Cortex of kidney (tissue), 1 donor: ENCODE results near the gene PATJ.
"Not testable (repeated sequence)": the region's sequence is repeated elsewhere in the genome, so short reads cannot be mapped to it uniquely, and the experiment has no call there.

ENCODE experiments used
- DNase-seq: peaks from one replicate; lab custom pipeline; 2025; lab: John Stamatoyannopoulos, UW

PATJ gene

GRCh38 chr1:61951731-61952580 lies 209.7 kb downstream of the PATJ start:
- DNase-seq: no peak

GRCh38 chr1:61952675-61953074 lies 210.4 kb downstream of the PATJ start:
- DNase-seq: no peak

GRCh38 chr1:61953076-61953789 lies 211.0 kb downstream of the PATJ start:
- DNase-seq: no peak

GRCh38 chr1:61953790-61954150 lies 211.5 kb downstream of the PATJ start:
- DNase-seq: no peak

GRCh38 chr1:61955261-61955660 lies 213.0 kb downstream of the PATJ start:
- no peak for DNase-seq

- DNase-seq: no peak
Observed at GRCh38 chr1:61956016-61956645, 213.9 kb downstream of the PATJ start.

- no peak for DNase-seq
Observed at GRCh38 chr1:61956784-61957183, 214.5 kb downstream of the PATJ start.

- no peak for DNase-seq
Observed at GRCh38 chr1:61961009-61961408, 218.7 kb downstream of the PATJ start.

- no peak for DNase-seq
Observed at GRCh38 chr1:61962631-61963030, 220.4 kb downstream of the PATJ start.

GRCh38 chr1:61966450-61967225 lies 224.4 kb downstream of the PATJ start:
- DNase-seq: not testable (repeated sequence)

- no peak for DNase-seq
Observed at GRCh38 chr1:61967750-61968149, 225.5 kb downstream of the PATJ start.

GRCh38 chr1:61968869-61969268 lies 226.6 kb downstream of the PATJ start:
- DNase-seq: no peak

- DNase-seq: no peak
Observed at GRCh38 chr1:61973100-61973837, 231.0 kb downstream of the PATJ start.

- DNase-seq: no peak
Observed at GRCh38 chr1:61975638-61976037, 233.4 kb downstream of the PATJ start.

- DNase-seq: no peak
Observed at GRCh38 chr1:61976566-61976965, 234.3 kb downstream of the PATJ start.

- no peak for DNase-seq
Observed at GRCh38 chr1:61978796-61979195, 236.5 kb downstream of the PATJ start.

GRCh38 chr1:61979729-61980128 lies 237.4 kb downstream of the PATJ start:
- DNase-seq: no peak

GRCh38 chr1:61980561-61980960 lies 238.3 kb downstream of the PATJ start:
- no peak for DNase-seq

- DNase-seq: no peak
Observed at GRCh38 chr1:61981870-61982660, 239.8 kb downstream of the PATJ start.

- no peak for DNase-seq
Observed at GRCh38 chr1:61983236-61983635, 241.0 kb downstream of the PATJ start.

- DNase-seq: no peak
Observed at GRCh38 chr1:61992257-61992656, 250.0 kb downstream of the PATJ start.
